Activated CD8-positive, alpha-beta memory T cell treated with anti-CD3 and anti-CD28 coated beads for 4 hours (primary cell): ENCODE results near the gene MPHOSPH8.

Source experiments
- DNase-seq, 2 donors: peaks; one replicate each; pipeline ENCODE4 v3.0.0-alpha.2; 2020; ENCODE audit warnings: low read depth in 2 of 2

The MPHOSPH8 gene

GRCh38 chr13:19633479-19634255 lies at the start of gene MPHOSPH8:
Gene MPHOSPH8 (plus strand): TSS chr13:19633659. CDS start chr13:19633749, 90 bp downstream.
- DNase-seq: peak; percentile 89

- DNase-seq: peak; percentile 50 to 61
Observed at GRCh38 chr13:19586904-19587634, 46.4 kb upstream of the MPHOSPH8 start.

GRCh38 chr13:19587635-19588300 lies 45.7 kb upstream of the MPHOSPH8 start:
- no peak for DNase-seq

- DNase-seq: no peak
Observed at GRCh38 chr13:19589312-19589711, 44.1 kb upstream of the MPHOSPH8 start.

GRCh38 chr13:19590423-19590822 lies 43.0 kb upstream of the MPHOSPH8 start:
- DNase-seq: no peak

GRCh38 chr13:19591864-19592263 lies 41.6 kb upstream of the MPHOSPH8 start:
- no peak for DNase-seq

GRCh38 chr13:19592657-19593180 lies 40.7 kb upstream of the MPHOSPH8 start:
- no peak for DNase-seq

GRCh38 chr13:19596086-19596485 lies 37.4 kb upstream of the MPHOSPH8 start:
- DNase-seq: no peak

- no peak for DNase-seq
Observed at GRCh38 chr13:19596960-19597361, 36.5 kb upstream of the MPHOSPH8 start.

GRCh38 chr13:19597523-19597922 lies 35.9 kb upstream of the MPHOSPH8 start:
- DNase-seq: no peak

GRCh38 chr13:19601749-19602725 lies 31.4 kb upstream of the MPHOSPH8 start:
- DNase-seq: no peak

- DNase-seq: no peak
Observed at GRCh38 chr13:19604306-19604705, 29.2 kb upstream of the MPHOSPH8 start.

GRCh38 chr13:19605161-19605955 lies 28.1 kb upstream of the MPHOSPH8 start:
- no peak for DNase-seq

GRCh38 chr13:19606152-19606551 lies 27.3 kb upstream of the MPHOSPH8 start:
- DNase-seq: no peak

- no peak for DNase-seq
Observed at GRCh38 chr13:19606737-19607136, 26.7 kb upstream of the MPHOSPH8 start.

- DNase-seq: no peak
Observed at GRCh38 chr13:19607523-19608078, 25.9 kb upstream of the MPHOSPH8 start.

GRCh38 chr13:19618977-19619376 lies 14.5 kb upstream of the MPHOSPH8 start:
- no peak for DNase-seq

- DNase-seq: no peak
Observed at GRCh38 chr13:19622193-19622592, 11.3 kb upstream of the MPHOSPH8 start.

GRCh38 chr13:19624265-19624664 lies 9.2 kb upstream of the MPHOSPH8 start:
- DNase-seq: no peak

- DNase-seq: no peak
Observed at GRCh38 chr13:19632915-19633478, 462 bp upstream of the MPHOSPH8 start.
